Ectodermal cell (in vitro differentiated cells): ENCODE results near the gene TCP11.

ENCODE experiments used
- H3K27ac ChIP-seq: 2 replicates; pipeline ENCODE4 v1.7.0; 2013; ENCODE audit warnings: mild to moderate bottlenecking, low read depth, low read length; ENCODE audit not compliant: insufficient read depth, poor library complexity, severe bottlenecking
- H3K27me3 ChIP-seq: 2 replicates; pipeline ENCODE4 v1.7.0; 2013; ENCODE audit warnings: mild to moderate bottlenecking, low read length; ENCODE audit not compliant: insufficient read depth, control insufficient read depth, poor library complexity, severe bottlenecking
- H3K36me3 ChIP-seq: one replicate; pipeline ENCODE4 v1.7.0; 2013; ENCODE audit warnings: low read length; ENCODE audit not compliant: control insufficient read depth, insufficient read depth
- H3K4me1 ChIP-seq: one replicate; pipeline ENCODE4 v1.7.0; 2013; ENCODE audit warnings: low read length; ENCODE audit not compliant: control insufficient read depth, insufficient read depth
- H3K4me3 ChIP-seq: 2 replicates; pipeline ENCODE4 v1.7.0; 2013; ENCODE audit warnings: low read depth, low read length, control low read depth; ENCODE audit not compliant: insufficient read depth
- H3K9me3 ChIP-seq: 2 replicates; pipeline ENCODE4 v1.7.0; 2013; ENCODE audit warnings: mild to moderate bottlenecking, low read length, moderate library complexity; ENCODE audit not compliant: control insufficient read depth
- WGBS, 2 experiments: methylation state at CpG; one replicate each; pipeline ENCODE4 v1.1.7; 2013; ENCODE audit warnings: missing lambda C conversion rate in 2 of 2; 5-methylcytosine and 5-hydroxymethylcytosine counted together

The TCP11 gene

DNA sequence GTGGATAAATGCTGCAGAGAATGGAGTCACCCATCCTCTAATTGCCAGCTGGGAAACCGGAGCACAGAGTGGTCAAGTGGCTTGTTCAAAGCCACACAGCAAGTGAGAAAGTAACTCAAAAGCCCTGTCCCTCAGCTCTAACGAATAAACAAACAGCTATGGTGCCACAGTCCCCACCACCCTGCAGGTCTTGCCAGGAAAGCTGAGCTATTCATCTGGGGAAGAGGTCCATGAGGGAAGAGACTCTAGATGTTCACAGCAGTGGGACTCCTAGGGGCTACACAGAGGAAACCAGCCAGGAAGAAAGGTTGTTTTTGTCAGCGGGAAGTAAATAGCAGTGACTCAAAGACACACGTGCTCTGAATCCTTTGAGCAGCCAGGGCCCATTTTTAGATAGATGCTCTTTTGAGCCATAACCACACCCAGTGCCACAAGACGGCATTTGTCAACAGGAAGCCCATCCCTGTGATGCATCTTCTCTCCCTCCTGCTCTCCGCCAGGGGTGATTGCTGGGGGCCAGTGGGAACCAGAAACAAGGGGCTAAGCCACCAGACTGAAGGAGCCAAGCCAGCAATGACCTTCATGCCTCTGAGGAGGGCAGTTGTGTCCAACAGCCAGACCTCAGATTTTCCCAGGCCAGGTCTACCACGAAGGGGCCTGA is 32.4 kb upstream of the TCP11 start:
- WGBS, 2 experiments = 73 to 78% methylated on average over 7 of the region's 7 CpGs
- Histone ChIP-seq H3K4me1 (peaks cover 5% of the 10 kb centered on the region), H3K27me3 (no peaks in the 10 kb centered on the region), H3K27ac (no peak overlapping the region), H3K9me3 (no peaks in the 10 kb centered on the region), H3K36me3 (no peaks in the 10 kb centered on the region), H3K4me3 (no peak overlapping the region)

DNA sequence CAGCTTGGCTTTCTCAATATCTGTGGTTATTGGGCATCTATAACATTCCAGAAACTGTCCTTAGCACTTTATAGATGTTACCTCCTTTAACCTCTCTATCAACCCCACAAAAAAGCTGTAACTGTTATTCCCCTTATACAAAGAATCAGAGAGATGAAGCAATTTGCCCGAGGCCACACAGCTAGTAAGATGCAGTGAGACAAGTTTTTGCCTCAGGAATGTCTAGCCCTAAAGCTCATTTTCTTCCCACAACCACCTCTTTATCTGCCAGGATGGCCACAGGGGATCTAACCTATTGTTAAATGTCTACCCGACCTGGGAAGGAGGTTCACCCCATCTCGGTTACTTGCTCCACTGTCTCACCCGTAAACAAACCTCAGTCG is 31.9 kb upstream of the TCP11 start:
- H3K4me1 ChIP-seq = peaks cover 5% of the 10 kb centered on the region
- H3K4me3 ChIP-seq = no peak overlapping the region
- no peak overlapping the region for H3K27ac ChIP-seq
- no peaks in the 10 kb centered on the region for H3K27me3 ChIP-seq
- WGBS, 2 experiments = 79 to 82% methylated on average over 5 of the region's 5 CpGs
- no peaks in the 10 kb centered on the region for H3K9me3 ChIP-seq
- no peaks in the 10 kb centered on the region for H3K36me3 ChIP-seq

DNA sequence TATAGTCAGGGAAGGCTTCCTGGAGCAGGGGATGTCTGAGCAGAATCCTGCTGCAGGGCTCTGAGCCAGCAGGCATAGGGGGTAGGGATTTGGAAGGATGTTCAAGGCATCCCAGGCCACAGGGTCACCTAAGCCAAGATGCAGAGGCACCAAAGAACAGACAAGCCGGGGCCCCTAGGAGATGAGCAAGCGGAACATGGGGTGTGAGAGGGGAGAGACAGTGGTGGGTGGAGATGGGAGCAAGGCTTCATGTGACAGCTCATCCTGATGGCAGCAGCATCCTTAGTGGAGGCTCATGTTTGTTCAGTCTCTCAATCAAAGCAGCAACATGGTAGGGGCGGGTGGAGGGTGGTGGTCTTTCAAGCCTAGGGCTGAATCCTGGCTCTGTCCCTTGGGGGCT is 29.8 kb upstream of the TCP11 start:
- no peaks in the 10 kb centered on the region for H3K9me3 ChIP-seq
- no peaks in the 10 kb centered on the region for H3K36me3 ChIP-seq
- 95 to 98% methylated on average over 3 of the region's 3 CpGs for WGBS, 2 experiments
- H3K27ac ChIP-seq = no peak overlapping the region
- no peaks in the 10 kb centered on the region for H3K27me3 ChIP-seq
- H3K4me1 ChIP-seq = peaks cover 5% of the 10 kb centered on the region
- H3K4me3 ChIP-seq = no peak overlapping the region

- H3K9me3 ChIP-seq = no peaks in the 10 kb centered on the region
- H3K36me3 ChIP-seq = no peaks in the 10 kb centered on the region
- no peaks in the 10 kb centered on the region for H3K27me3 ChIP-seq
- WGBS, 2 experiments = 88 to 95% methylated on average over 1 of the region's 1 CpG
- no peak overlapping the region for H3K4me3 ChIP-seq
- no peak overlapping the region for H3K27ac ChIP-seq
- H3K4me1 ChIP-seq = peaks cover 5% of the 10 kb centered on the region
These were observed 29.0 kb upstream of the TCP11 start for GRCh38 chr6:35170166-35170565.

DNA sequence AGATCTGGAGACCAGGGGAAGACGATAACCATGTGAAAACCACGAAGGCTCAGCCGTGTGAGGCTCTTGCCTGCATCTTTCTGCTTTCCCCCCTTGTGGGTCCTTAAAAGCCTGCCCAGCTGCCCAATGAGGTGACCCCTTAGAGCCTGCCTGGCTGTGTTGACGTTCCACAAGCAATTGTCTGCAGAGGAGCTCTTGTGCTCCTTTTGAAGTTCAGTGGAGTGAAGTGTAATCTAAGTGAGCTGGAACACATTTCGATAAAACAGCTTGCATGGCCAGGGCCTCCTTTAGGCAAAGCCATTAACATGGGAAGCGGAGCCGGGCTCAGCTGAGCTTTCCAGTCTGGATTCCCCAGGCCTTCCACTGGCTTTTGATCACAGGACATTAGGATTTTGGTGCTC is 27.3 kb upstream of the TCP11 start:
- Histone ChIP-seq H3K27ac (no peak overlapping the region), H3K4me1 (peaks cover 4% of the 10 kb centered on the region), H3K4me3 (no peak overlapping the region), H3K36me3 (no peaks in the 10 kb centered on the region), H3K27me3 (no peaks in the 10 kb centered on the region), H3K9me3 (no peaks in the 10 kb centered on the region)
- 86 to 87% methylated on average over 7 of the region's 7 CpGs for WGBS, 2 experiments

GRCh38 chr6:35167505-35167904 is 26.4 kb upstream of the TCP11 start:
- H3K27ac ChIP-seq = no peak overlapping the region
- no peaks in the 10 kb centered on the region for H3K36me3 ChIP-seq
- H3K4me3 ChIP-seq = no peak overlapping the region
- no peaks in the 10 kb centered on the region for H3K4me1 ChIP-seq
- H3K9me3 ChIP-seq = no peaks in the 10 kb centered on the region
- H3K27me3 ChIP-seq = no peaks in the 10 kb centered on the region

GRCh38 chr6:35166520-35166919 is 25.4 kb upstream of the TCP11 start:
- Histone ChIP-seq H3K27me3 (no peaks in the 10 kb centered on the region), H3K4me1 (no peaks in the 10 kb centered on the region), H3K27ac (no peak overlapping the region), H3K36me3 (no peaks in the 10 kb centered on the region), H3K4me3 (no peak overlapping the region), H3K9me3 (no peaks in the 10 kb centered on the region)
- 83 to 87% methylated on average over 5 of the region's 5 CpGs for WGBS, 2 experiments

DNA sequence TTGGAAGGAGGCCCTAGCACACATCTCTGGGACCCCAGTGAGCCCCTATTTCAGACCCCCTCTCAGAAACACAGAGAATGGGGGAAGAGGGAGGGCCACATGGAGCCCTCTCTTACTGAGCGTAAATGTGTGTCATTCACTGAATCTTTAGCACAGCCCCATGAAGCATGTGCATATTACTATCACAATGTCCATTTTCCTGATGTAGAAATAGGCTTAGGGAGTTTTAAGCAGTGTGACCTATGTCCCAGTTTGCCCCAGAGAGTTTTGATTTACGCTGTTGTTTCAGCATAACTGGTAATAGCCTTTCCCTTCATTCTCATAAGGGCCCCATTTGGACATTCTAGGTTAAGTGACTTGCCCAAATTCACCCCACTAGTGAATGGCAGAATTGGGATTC is 25.0 kb upstream of the TCP11 start:
- Histone ChIP-seq H3K27ac (no peak overlapping the region), H3K4me1 (no peaks in the 10 kb centered on the region), H3K27me3 (no peaks in the 10 kb centered on the region), H3K9me3 (no peaks in the 10 kb centered on the region), H3K36me3 (no peaks in the 10 kb centered on the region), H3K4me3 (no peak overlapping the region)
- 96 to 98% methylated on average over 2 of the region's 2 CpGs for WGBS, 2 experiments

- 87 to 88% methylated on average over 2 of the region's 2 CpGs for WGBS, 2 experiments
- no peaks in the 10 kb centered on the region for H3K27me3 ChIP-seq
- H3K36me3 ChIP-seq = no peaks in the 10 kb centered on the region
- H3K4me3 ChIP-seq = no peak overlapping the region
- no peak overlapping the region for H3K27ac ChIP-seq
- H3K9me3 ChIP-seq = no peaks in the 10 kb centered on the region
- no peaks in the 10 kb centered on the region for H3K4me1 ChIP-seq
These were observed 24.5 kb upstream of the TCP11 start for GRCh38 chr6:35165630-35166071.

GRCh38 chr6:35164868-35165267 is 23.7 kb upstream of the TCP11 start:
- Histone ChIP-seq H3K9me3 (no peaks in the 10 kb centered on the region), H3K4me3 (no peak overlapping the region), H3K4me1 (no peaks in the 10 kb centered on the region), H3K27me3 (no peaks in the 10 kb centered on the region), H3K27ac (no peak overlapping the region), H3K36me3 (no peaks in the 10 kb centered on the region)
- 93 to 94% methylated on average over 4 of the region's 4 CpGs for WGBS, 2 experiments

DNA sequence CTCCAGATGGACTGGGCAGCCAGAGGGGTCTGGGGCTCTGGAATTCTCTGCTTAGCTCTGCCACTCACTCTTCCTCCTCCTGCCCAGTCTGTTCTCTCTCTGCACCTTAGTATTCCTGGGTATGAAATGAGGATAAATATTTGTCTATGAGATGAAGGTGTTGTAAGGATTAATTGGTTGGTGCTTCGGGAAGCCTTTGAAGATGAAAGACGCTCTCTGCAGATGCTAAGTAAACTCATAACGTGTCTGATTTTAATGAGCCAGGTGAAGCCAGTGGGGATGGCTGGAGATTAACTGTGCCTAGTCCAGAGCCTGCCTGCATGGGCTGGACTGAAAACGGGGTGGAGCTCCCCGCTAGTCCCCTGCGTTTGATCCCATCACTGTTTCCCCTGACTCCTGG is 23.1 kb upstream of the TCP11 start:
- no peaks in the 10 kb centered on the region for H3K27me3 ChIP-seq
- no peaks in the 10 kb centered on the region for H3K4me1 ChIP-seq

More for the DNA sequence above, 23.1 kb upstream of the TCP11 start:
- Histone ChIP-seq H3K4me3 (no peak overlapping the region), H3K9me3 (no peaks in the 10 kb centered on the region), H3K36me3 (no peaks in the 10 kb centered on the region), H3K27ac (no peak overlapping the region)
- WGBS, 2 experiments = 94 to 96% methylated on average over 6 of the region's 6 CpGs
